T-helper 9 cell (primary cell): ENCODE results near the gene TERT.
A peak's percentile ranks its signal among the peaks of the same experiment; 100 is the strongest.
"Not testable (repeated sequence)": the region's sequence is repeated elsewhere in the genome, so short reads cannot be mapped to it uniquely, and the experiment has no call there.

Experiments
- DNase-seq: peaks from one replicate; pipeline ENCODE4 v3.0.0-alpha.2; 2020
- total RNA-seq, 2 donors: gene quantifications; one replicate each; lab custom pipeline; 2026; lab: John Stamatoyannopoulos, UW

TERT gene
- total RNA-seq: 0 to 0.24 reads per million in 2 donors

- DNase-seq: peak; percentile 57
Observed at GRCh38 chr5:1294835-1295649, at the start of gene TERT. TSS of gene TERT (minus strand) at chr5:1295068. CDS start at chr5:1294989, 79 bp downstream.

- DNase-seq: no peak
Observed at GRCh38 chr5:1343931-1344901, 49.3 kb upstream of the TERT start.

- no peak for DNase-seq
Observed at GRCh38 chr5:1343315-1343751, 48.5 kb upstream of the TERT start.

DNA sequence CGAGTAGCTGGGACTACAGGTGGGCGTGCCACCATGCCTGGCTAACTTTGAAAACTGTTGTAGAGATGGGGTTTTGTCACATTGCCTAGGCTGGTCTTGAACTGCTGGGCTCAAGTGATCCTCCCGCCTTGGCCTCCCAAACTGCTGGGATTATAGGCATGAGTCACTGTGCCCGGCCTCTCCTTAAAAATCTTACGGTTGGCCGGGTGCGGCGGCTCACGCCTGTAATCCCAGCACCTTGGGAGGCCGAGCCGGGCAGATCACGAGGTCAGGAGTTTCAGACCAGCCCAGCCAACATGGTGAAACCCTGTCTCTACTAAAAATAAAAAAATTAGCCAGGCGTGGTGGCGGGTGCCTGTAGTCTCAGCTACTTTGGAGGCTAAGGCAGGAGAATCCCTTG lies 47.8 kb upstream of the TERT start:
- DNase-seq: not testable (repeated sequence)

GRCh38 chr5:1342268-1342667 lies 47.4 kb upstream of the TERT start:
- DNase-seq: no peak

DNA sequence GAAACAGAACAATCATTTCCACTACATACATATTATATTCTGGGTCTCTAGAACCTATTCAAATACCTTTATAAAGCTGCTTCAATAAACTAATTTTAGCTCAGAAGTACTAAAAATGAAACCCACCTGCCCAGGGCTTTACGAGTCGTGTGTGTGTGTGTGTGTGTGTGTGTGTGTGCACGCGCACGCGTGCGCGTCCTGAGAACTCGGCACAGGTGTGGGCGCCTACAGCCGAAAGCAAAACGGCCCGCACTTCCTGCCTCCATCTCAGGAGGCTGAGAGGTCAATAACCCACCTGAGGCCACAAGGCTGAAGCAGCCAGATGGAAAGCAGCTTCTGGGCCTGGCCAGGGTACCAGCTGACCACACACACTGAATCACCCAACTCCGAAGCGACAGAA lies 47.0 kb upstream of the TERT start:
- no peak for DNase-seq

- not testable (repeated sequence) for DNase-seq
Observed at GRCh38 chr5:1339818-1340210, 44.9 kb upstream of the TERT start.

- DNase-seq: not testable (repeated sequence)
Observed at GRCh38 chr5:1339139-1339817, 44.4 kb upstream of the TERT start.

- no peak for DNase-seq
Observed at GRCh38 chr5:1338506-1339070, 43.7 kb upstream of the TERT start.

- DNase-seq: no peak
Observed at GRCh38 chr5:1338196-1338490, 43.3 kb upstream of the TERT start.

GRCh38 chr5:1337489-1338195 lies 42.8 kb upstream of the TERT start:
- DNase-seq: no peak

DNA sequence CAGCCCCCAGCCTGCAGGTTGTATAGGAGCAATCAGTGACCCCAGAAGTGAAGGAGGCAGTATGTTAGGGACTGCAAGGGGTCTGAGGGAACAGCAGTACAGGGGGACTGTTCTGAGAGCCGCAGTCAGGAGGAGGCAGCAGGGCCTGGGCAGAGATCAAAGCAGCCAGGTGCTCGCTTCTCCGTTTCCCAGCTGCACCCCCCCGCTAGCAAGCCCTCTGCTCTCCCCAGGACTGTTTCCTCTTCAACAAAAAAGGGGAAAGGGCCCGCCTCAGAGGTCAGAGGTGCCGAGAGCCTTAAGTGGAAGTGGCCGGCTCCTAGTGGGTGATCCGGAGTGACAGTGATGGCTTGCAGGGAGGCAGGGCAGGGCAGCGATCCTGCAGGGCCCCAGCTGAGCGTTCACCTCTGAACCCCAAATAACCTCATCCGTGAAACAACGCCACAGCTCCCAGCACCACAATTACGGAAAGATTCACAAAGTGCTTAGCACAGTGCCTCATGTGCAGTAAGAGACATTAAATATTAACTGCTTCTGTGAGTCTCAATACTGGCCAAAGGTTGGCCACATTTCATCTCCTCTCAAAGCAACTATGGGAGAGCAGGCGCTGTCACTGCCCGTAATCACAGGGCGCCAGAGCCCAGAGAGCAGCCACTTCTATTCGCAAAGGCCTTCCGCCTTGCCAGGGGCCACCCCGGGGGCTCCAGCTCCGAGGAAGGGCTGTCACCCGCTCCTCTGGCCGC lies 42.1 kb upstream of the TERT start:
- DNase-seq: no peak

DNA sequence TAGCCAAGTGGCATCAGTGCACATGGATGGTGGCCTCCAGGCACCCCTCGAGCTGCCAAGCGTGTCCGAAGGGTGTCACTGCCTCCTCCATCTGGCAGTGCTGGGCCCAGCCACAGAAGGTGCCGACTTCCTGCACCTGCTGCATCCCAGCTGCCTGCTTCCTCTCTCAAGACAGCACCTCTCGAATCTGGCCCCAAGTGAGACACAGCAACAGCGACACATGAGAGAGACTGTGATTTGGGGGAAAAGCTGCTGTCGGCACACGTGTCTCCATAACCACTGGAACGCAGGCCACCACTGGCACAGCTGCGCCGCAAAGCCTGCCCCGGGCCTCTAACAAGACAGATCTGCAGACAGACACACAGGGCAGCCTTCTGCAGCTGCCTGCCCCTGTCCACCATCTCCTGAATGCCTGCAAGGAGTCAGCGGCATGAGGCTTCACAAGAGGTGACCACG lies 41.3 kb upstream of the TERT start:
- no peak for DNase-seq

GRCh38 chr5:1335540-1336095 lies 40.8 kb upstream of the TERT start:
- no peak for DNase-seq

DNA sequence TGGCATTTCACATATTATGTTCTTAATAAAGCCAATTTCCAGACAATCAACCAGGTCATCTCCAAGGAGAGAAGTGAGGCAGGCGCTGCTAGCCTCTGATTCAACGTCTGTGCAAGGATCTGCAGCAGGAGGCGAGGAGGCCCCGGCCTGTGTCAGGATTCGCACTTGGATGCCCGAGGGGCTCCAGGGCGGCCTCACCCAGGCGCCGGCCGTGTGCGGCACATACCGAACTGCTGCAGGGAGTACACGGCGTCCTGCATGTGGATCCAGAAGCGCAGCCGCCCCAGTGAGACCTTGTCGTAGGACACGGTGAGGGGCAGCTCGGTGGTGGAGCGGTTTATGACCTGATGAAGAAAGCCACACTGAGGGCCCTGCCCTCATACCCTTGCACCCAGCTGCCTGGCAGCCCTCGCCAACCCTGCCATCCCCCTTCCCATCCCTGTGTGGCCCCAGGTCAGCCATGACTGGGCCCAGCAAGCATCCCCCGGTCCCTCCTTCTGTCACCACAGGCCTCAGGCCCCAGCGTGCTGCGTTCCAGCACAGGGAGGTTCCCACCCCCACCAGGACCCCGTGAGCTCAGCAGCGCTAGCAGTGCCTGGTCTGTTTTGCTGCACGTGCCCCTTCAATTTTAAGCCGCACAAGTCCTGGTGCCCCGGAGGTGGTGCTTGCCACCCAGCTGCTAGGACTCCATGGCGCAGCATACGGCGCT lies 40.1 kb upstream of the TERT start:
- no peak for DNase-seq

GRCh38 chr5:1333986-1334385 lies 39.1 kb upstream of the TERT start:
- DNase-seq: no peak

DNA sequence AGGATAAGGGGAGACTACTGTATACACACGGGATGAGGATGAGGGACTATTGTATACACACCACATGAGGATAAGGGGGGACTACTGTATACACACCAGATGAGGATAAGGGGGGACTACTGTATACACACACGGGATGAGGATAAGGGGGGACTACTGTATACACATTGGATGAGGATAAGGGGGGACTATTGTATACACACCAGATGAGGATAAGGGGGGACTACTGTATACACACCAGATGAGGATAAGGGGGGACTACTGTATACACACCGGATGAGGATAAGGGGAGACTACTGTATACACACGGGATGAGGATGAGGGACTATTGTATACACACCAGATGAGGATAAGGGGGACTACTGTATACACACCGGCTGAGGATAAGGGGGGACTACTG lies 38.4 kb upstream of the TERT start:
- DNase-seq: not testable (repeated sequence)

GRCh38 chr5:1332461-1333001 lies 37.7 kb upstream of the TERT start:
- no peak for DNase-seq

DNA sequence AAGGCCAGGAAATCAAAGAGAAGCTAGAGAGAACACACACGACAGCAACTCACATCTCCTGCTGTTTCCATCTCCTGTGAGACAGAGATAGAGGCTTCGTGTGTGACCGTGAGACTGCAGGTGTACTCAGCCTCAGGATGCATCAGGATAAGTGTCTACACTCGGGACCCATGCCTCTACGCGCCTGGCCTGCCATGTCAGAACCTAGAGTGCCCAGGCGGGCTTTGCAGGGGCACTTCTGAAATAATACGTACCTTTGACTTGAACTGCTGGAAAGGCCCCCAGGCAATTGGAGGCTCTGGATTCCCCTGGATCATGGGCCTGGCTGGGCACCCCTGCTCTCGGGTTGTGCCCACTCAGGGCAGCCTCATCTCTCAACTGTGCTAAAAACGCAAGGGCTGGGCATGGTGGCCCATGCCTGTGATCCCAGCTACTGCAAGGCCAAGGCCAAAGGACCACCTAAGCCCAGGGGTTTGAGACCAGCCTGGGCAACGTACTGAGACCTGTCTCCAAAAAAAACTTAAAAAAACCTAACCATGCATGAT lies 37.1 kb upstream of the TERT start:
- no peak for DNase-seq
